ENCODE measurements around the gene SRI.

- TF ChIP-seq CTCF (IDR thresholded peaks at IDR 0.05; ENCODE audit: borderline replicate concordance, extremely low read depth, low read length, poor library complexity, severe bottlenecking) (no peak), EZH2 (IDR thresholded peaks at IDR 0.05; ENCODE audit: borderline replicate concordance, low read depth, low read length, severe bottlenecking) (no peak)
These were observed 37.1 kb upstream of the SRI start for GRCh38 chr7:88256906-88257305.
